Motor neuron (in vitro differentiated cells): Measurements from ENCODE around the gene SF3B1. TPM values are rescaled to one million over a fixed set of nuclear protein-coding genes. Genes with fewer than 3 reads are reported as not detected.
"Not testable (repeated sequence)": the region's sequence is repeated elsewhere in the genome, so short reads cannot be mapped to it uniquely, and the experiment has no call there.

Source experiments
- ATAC-seq, 8 experiments: fragments of 200-7000 bp; cut with Tn5 transposase; replicated peaks in 6 of 8; 2 replicates each; pipeline ENCODE4 v1.8.0; 2021; ENCODE audit warnings: mild to moderate bottlenecking in 8 of 8, moderate library complexity in 8 of 8
- H3K27ac ChIP-seq, 2 donors: fragments of 250-450 bp; sonication (Bioruptor Pico); 2 replicates each; pipeline ENCODE4 v1.9.0; 2021; ENCODE audit warnings: antibody characterized with exemption in 2 of 2, mild to moderate bottlenecking in 2 of 2, moderate library complexity in 1 of 2
- H3K4me1 ChIP-seq, 2 donors: fragments of 250-450 bp; sonication (Bioruptor Pico); replicated peaks in 1 of 2; 2 replicates each; pipeline ENCODE4 v1.6.1; 2021; ENCODE audit warnings: antibody characterized with exemption in 2 of 2, mild to moderate bottlenecking in 2 of 2, moderate library complexity in 1 of 2
- H3K4me3 ChIP-seq, 5 donors: fragments of 250-450 bp; sonication (Bioruptor Pico); 2 replicates each; pipeline ENCODE4 v1.9.0; 2021; ENCODE audit warnings: antibody characterized with exemption in 5 of 5, mild to moderate bottlenecking in 5 of 5, moderate library complexity in 4 of 5
- WGBS, 10 experiments: fragments of 450-650 bp; shearing (Covaris generic); methylation state at CpG; one replicate each; pipeline ENCODE4 v1.0.0; 2022; 5-methylcytosine and 5-hydroxymethylcytosine counted together
- in situ Hi-C, 9 experiments: fragments of 400-800 bp; cut with MboI; loops; one replicate each; pipeline ENCODE4 v1.15.0; 2021; ENCODE audit warnings: low sequenced_read_pairs in 9 of 9, low pct_unique_long_range_greater_than_20kb in 2 of 9; ENCODE audit not compliant: unreplicated experiment in 9 of 9
- total RNA-seq, 8 experiments: library from RNA; unstranded; fragments of 300-600 nt; gene quantifications; 2 replicates each; pipeline versions ENCODE4 v1.2.3 to v1.2.4, GENCODE V29; 2022

SF3B1 gene, protein sequence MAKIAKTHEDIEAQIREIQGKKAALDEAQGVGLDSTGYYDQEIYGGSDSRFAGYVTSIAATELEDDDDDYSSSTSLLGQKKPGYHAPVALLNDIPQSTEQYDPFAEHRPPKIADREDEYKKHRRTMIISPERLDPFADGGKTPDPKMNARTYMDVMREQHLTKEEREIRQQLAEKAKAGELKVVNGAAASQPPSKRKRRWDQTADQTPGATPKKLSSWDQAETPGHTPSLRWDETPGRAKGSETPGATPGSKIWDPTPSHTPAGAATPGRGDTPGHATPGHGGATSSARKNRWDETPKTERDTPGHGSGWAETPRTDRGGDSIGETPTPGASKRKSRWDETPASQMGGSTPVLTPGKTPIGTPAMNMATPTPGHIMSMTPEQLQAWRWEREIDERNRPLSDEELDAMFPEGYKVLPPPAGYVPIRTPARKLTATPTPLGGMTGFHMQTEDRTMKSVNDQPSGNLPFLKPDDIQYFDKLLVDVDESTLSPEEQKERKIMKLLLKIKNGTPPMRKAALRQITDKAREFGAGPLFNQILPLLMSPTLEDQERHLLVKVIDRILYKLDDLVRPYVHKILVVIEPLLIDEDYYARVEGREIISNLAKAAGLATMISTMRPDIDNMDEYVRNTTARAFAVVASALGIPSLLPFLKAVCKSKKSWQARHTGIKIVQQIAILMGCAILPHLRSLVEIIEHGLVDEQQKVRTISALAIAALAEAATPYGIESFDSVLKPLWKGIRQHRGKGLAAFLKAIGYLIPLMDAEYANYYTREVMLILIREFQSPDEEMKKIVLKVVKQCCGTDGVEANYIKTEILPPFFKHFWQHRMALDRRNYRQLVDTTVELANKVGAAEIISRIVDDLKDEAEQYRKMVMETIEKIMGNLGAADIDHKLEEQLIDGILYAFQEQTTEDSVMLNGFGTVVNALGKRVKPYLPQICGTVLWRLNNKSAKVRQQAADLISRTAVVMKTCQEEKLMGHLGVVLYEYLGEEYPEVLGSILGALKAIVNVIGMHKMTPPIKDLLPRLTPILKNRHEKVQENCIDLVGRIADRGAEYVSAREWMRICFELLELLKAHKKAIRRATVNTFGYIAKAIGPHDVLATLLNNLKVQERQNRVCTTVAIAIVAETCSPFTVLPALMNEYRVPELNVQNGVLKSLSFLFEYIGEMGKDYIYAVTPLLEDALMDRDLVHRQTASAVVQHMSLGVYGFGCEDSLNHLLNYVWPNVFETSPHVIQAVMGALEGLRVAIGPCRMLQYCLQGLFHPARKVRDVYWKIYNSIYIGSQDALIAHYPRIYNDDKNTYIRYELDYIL
- 100 to 1,000 TPM; 165 to 338 (median 223) TPM for total RNA-seq

DNA sequence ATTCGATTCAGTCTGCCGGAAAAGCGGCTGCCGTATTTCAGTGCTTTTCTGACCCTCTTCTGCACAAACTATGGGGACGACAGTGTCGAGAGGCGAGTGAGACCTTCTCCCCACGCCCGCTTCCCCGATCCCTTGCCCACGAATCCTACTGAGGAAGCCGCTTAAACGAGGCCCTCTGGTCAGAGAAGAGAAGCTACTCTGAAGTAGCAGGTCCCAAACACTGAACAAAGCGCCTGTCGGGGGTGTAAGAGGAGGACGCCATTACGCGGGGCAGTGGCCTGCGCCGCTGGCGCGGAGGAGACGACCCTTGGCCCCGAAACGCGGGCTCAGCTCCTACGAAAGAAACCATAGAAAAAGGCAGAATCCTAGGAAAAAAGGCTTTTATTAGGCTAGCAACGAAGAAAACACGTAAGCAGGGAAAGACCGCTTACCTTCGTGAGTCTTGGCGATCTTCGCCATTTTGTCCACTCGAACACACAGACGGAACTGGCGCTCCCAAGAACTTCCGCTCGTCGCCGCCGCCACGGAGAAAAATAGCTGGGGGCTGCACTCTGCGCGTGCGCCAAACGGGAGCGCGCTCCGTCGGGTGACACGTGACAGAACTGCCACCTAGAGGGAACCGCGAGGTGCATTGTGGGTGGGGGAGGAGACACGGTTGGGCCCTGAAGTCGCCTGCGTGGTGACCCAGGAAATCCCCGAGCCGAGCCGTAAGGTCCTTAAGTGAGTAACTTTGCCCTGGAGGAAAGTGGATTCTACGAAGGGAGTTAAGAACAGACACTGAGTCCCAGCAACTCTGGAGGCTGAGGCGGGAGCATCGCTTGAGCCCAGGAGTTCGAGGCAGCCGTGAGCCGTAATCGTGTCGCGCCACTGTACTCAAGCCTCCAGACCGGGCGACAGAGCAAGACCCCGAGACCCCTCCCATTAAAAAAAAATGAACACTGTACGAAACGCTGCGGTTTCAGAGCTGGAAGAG is at the start of gene SF3B1:
Gene SF3B1 (minus strand): TSS at position 488 of the 973 bp plus-strand sequence. CDS start 29 bp downstream, at position 459.
- WGBS, 10 experiments: 0 to 9% (median 0%) methylated on average over 1 to 45 of the region's 74 CpGs
- Histone ChIP-seq H3K4me3 (peak within 1 kb of the TSS; percentile 71 to 92 (median 81)), H3K4me1 (peaks cover 10 to 19% of the 10 kb centered on the region in 2 donors), H3K27ac (peak within 1 kb of the TSS; percentile 96 to 98)
- peak; percentile 84 to 95 (median 92) for ATAC-seq
- in situ Hi-C loops: no loop called here

DNA sequence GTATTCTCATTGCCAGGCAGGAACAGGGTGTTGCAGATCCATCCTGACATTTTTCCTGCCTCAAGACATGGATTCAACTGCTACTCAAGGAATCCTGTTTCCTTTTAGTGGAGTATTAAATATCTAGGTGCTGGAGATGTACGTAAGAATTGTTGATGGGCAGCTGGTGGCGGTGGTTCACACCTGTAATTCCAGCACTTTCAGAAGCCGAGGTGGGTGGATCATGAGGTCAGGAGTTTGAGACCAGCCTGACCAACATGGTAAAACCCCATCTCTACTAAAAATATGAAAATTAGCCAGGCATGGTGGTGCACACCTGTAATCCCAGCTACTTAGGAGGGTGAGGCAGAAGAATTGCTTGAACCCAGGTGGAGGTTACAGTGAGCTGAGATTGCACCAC is 49.4 kb upstream of the SF3B1 start:
- WGBS, 10 experiments: 80 to 100% (median 100%) methylated on average over 1 to 2 of the region's 3 CpGs; no CpG with 5 or more reads in 4 of the 10 experiments
- H3K4me3 ChIP-seq, in situ Hi-C loops, ATAC-seq, H3K27ac ChIP-seq, H3K4me1 ChIP-seq: not testable (repeated sequence)

DNA sequence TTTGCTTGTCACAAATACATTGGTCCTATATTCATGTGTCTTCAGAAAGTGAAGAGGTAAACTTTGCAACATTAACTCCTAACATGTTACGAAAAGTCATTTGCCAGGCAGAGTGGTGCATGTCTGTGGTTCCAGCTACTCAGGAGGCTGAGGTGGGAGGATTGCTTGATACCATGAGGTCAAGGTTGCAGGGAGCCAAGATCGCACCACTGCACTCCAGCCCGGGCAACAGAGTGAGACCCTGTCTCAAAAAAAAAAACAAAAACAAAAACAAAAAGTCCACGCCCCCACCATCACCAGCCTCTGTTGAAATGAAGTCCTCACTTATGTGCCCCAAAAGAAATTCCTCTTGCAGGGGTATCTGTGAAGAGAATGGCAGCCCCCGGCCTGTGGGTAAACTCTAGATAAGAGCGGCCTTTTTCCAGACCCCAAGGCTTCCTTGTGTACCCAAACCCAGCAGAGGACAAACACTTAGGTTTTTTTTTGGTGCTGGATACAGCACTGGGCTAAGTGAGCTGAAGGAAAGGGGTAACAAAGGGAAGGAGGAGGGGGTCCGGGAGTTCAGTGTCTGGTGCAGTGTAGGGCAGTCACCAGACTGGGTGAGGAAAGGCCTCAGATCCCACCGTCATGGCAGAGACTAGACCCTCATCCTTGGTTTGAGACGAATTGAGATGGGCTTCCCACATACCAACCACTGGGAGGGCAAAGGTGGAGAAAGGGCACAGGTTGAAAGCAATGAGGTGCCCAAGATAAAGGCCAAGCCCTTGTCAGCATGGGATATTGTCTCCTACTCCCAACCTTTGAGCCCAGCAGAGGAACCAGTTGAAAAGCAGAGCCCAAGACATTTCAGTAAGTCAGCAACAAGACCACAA is 45.6 kb upstream of the SF3B1 start:
- in situ Hi-C loops: no loop called here
- WGBS, 10 experiments: 79 to 100% (median 87%) methylated on average over 1 to 6 of the region's 9 CpGs; no CpG with 5 or more reads in 1 of the 10 experiments
- Histone ChIP-seq H3K4me3 (no peak overlapping the region), H3K4me1 (no peaks in the 10 kb centered on the region), H3K27ac (no peak overlapping the region)
- ATAC-seq: peak in 6 of 8 experiments; percentile 7 to 39 (median 19)

DNA sequence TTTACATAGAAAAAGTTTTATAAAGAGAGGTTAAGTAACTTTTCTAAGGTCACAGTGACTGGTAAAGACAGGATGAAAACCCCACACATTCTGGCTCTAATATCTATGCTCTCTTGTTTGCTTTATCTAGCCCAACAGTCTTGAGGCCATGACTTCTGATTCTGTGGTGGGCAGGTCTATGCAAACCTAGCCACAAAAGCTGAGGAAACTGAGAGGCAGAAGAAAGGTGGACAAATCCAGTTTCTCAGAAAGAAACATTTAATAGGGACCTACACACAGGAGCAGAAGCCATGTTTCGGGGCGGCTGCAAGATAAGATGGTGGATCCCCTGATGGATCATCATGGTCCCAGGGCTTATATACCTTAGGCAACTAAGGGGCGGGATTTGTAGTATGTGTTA is 43.0 kb upstream of the SF3B1 start:
- no peak overlapping the region for H3K27ac ChIP-seq
- H3K4me3 ChIP-seq: no peak overlapping the region
- WGBS, 10 experiments: 83 to 100% (median 100%) methylated on average over 1 to 3 of the region's 3 CpGs; no CpG with 5 or more reads in 3 of the 10 experiments
- no peak for ATAC-seq
- H3K4me1 ChIP-seq: no peaks in the 10 kb centered on the region
- in situ Hi-C loops: no loop called here

DNA sequence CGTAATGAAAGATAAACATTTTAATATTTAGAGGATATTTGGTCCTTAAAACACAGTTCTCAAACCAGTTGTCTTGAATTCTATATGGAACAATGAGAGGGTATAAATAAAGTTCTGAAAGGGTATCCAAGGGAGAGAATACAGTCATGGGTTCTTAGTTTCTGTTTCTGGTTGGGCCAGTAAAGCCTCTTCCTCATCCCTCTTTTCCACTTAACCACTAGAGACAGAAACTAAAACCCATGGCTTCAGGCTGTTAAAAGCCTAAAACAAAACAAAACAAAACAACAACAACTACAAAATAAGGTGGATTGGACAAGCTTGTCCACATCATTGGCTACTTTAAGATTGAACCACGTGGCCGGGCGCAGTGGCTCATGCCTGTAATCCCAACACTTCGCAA is 37.3 kb upstream of the SF3B1 start:
- no peak overlapping the region for H3K27ac ChIP-seq
- no peak for ATAC-seq
- in situ Hi-C loops: no loop called here
- 89 to 100% (median 100%) methylated on average over 1 to 5 of the region's 5 CpGs; no CpG with 5 or more reads in 1 of the 10 experiments for WGBS, 10 experiments
- H3K4me1 ChIP-seq: no peaks in the 10 kb centered on the region
- H3K4me3 ChIP-seq: no peak overlapping the region

DNA sequence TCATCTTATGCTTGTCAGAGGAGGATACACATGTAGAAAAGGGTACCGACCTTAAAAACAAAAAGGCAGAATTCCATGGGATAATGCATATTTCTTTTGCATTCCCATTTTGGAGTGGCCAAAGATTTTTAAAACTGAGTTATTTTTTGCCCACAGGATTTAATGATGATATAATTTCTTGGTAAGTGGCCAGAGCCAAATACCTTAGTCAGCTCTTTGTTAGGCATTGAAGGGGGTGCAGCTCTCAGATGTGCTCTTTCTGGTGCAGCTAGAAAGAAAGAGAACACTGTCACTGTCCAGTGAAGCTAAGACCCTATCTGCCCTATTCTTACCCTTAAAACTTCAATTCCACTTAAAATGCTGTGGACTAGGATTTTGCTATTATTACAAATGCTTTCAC is 29.3 kb upstream of the SF3B1 start:
- H3K27ac ChIP-seq: no peak overlapping the region
- H3K4me1 ChIP-seq: no peaks in the 10 kb centered on the region
- ATAC-seq: no peak
- WGBS, 10 experiments: 100% methylated on average over 1 of the region's 1 CpG; no CpG with 5 or more reads in 9 of the 10 experiments
- H3K4me3 ChIP-seq: no peak overlapping the region
- in situ Hi-C loops: no loop called here

DNA sequence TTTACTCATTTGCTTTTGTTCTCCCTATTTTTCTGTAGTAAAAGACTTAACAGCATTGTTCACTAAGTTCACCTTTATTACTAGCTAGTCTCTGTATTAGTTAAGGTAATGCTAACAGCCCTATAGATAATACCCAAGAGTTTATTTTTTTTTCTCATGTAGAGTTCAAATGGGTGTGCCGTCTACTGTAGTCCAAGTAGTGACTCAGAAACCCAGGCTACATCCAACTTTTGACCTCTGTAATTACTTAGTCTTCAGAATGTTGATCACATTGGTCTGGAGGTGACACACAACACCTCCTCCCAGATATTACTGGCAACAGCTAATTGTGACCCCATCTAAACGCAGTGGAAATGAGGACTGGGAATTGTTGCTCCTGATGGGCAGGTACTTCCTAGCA is 26.2 kb upstream of the SF3B1 start:
- WGBS, 10 experiments: 0 to 100% (median 21%) methylated on average over 1 to 2 of the region's 2 CpGs; no CpG with 5 or more reads in 3 of the 10 experiments
- H3K4me1 ChIP-seq: no peaks in the 10 kb centered on the region
- in situ Hi-C loops: no loop called here
- H3K27ac ChIP-seq: no peak overlapping the region
- peak in 3 of 8 experiments; percentile 19 to 88 (median 82) for ATAC-seq
- no peak overlapping the region for H3K4me3 ChIP-seq

DNA sequence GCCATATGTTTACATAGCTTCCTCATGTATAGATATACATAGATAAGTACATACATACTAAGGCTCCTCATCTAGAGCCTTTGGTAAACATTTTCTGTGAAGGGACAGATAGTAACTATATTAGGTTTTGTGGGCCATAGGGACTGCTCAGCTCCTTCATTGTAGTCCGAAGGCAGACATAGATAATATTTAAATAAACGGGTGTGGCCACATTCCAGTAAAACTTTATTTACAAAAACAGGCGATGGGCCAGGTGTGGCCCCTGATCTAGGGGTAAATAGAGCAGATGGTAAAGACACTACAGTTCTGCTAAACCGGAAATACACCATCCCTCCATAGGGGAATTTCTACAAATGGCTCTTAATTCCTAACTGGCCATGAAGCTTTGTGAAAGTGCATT is 25.8 kb upstream of the SF3B1 start:
- WGBS, 10 experiments: 0 to 100% (median 91%) methylated on average over 1 to 4 of the region's 4 CpGs
- H3K4me3 ChIP-seq: no peak overlapping the region
- ATAC-seq: peak in 3 of 8 experiments; percentile 2 to 30 (median 9)
- in situ Hi-C loops: no loop called here
- H3K27ac ChIP-seq: no peak overlapping the region
- H3K4me1 ChIP-seq: no peaks in the 10 kb centered on the region

DNA sequence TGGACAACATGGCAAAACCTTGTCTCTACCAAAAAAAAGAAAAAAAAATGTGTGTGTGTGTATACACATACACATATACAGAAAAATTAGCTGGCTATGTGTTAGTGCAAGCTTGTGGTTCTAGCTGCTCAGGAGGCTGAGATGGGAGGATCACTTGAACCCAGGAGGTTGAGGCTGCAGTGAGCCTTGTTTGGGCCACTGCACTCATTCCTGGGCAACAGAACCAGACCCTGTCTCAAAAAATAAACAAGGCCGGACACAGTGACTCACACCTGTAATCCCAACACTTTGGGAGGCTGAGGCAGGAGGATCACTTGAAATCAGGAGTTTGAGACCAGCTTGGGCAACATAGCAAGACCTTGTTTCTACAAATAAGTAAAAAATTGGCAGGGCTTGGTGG is 20.6 kb upstream of the SF3B1 start:
- no peak overlapping the region for H3K4me3 ChIP-seq
- in situ Hi-C loops: no loop called here
- WGBS, 10 experiments: 86 to 100% methylated on average over 1 of the region's 1 CpG; no CpG with 5 or more reads in 8 of the 10 experiments
- no peak overlapping the region for H3K27ac ChIP-seq
- no peak for ATAC-seq
- peaks cover 0 to 9% of the 10 kb centered on the region in 2 donors for H3K4me1 ChIP-seq

DNA sequence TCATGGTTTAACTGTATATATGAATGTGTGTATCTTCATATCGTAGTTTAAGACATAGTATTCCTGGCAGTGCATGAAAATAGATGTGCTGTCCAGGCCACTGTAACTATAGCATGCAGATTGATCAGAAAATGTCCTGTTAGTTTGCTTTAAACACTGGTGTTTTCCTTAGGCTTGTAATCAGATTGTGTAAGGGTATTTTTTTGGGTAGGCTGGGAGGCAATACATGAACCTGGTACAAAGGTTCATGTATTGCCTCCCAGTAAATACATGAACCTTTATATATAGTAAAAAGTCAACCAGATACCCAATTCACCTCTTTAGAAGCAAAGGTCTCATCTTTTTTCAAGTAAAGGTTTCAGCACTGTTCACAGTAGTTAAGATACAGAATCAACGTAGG is 20.1 kb upstream of the SF3B1 start:
- no peak for ATAC-seq

DNA sequence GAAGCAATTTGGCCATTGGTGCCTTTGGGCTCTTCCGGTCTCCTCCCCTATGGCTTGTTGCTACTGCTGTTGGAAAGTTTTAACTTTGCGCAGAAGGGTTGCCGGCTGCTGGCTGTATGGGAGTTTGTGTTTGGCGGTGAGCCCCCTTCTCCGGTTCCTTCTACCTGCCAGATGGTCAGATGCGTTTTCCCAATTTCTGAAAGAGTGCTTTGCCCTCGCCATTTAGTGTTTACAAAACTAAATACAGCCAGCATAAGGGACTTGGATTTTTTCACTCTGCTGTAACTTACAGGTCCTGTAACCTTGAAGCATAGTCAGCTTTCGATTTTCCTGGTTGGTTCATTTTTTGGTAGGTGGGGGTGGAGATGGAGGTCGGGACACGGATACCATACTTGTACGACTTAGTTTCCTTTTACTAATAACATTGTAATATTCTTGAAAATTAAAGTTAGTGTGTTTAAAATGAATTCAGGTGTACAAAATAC is 19.1 kb upstream of the SF3B1 start:
- peak overlapping the region; percentile 59 to 91 (median 80) for H3K4me3 ChIP-seq
- WGBS, 10 experiments: 0 to 20% (median 2%) methylated on average over 2 to 11 of the region's 11 CpGs; no CpG with 5 or more reads in 1 of the 10 experiments
- ATAC-seq: peak in 1 of 8 experiments; percentile 59
- in situ Hi-C loops: no loop called here
- peak overlapping the region; percentile 89 to 92 for H3K27ac ChIP-seq
- peaks cover 0 to 9% of the 10 kb centered on the region in 2 donors for H3K4me1 ChIP-seq

More for the DNA sequence above, 20.1 kb upstream of the SF3B1 start:
- 67 to 100% (median 100%) methylated on average over 1 to 2 of the region's 2 CpGs; no CpG with 5 or more reads in 6 of the 10 experiments for WGBS, 10 experiments
- no peak overlapping the region for H3K27ac ChIP-seq
- peak overlapping the region in 4 of 5 donors; percentile 59 to 91 (median 83) for H3K4me3 ChIP-seq
- in situ Hi-C loops: no loop called here
- H3K4me1 ChIP-seq: peaks cover 0 to 9% of the 10 kb centered on the region in 2 donors
